ENCODE measurements around the gene TRABD. TPM values are rescaled to one million over a fixed set of nuclear protein-coding genes. Genes with fewer than 3 reads are reported as not detected.

Gene TRABD
- total RNA-seq, 1 experiment from 2014 or later = 55.7 TPM

GRCh38 chr22:50150161-50151129 lies 35.3 kb upstream of the TRABD start:
- Histone ChIP-seq H3K9me3 (ENCODE audit: control insufficient read depth, insufficient read depth, low read depth, low read length) (no peaks in the 10 kb centered on the region), H3K27me3 (ENCODE audit: control insufficient read depth, insufficient read depth, low read length) (no peaks in the 10 kb centered on the region), H3K36me3 (ENCODE audit: control insufficient read depth, insufficient read depth, low read length) (no peaks in the 10 kb centered on the region), H3K4me1 (ENCODE audit: control insufficient read depth, insufficient read depth, low read length) (no peaks in the 10 kb centered on the region), H3K4me3 (ENCODE audit: low read depth in 2 of 2, low read length in 2 of 2) (no peak overlapping the region), H3K27ac (ENCODE audit: low read length) (no peak overlapping the region)
- in situ Hi-C loops (cut with HindIII; ENCODE audit: low pct_unique_long_range_greater_than_20kb, low sequenced_read_pairs) (no loop called here), intact Hi-C loops (cut with micrococcal nuclease; ENCODE audit: unreplicated experiment) (no loop called here)
- ChIA-PET POLR2A (no interaction called here), CTCF (interaction anchor here (0.7 kb wide), 1 partner anchor 42 kb away, joined by 3 read pairs; no protein-coding TSS in a partner anchor)
- TF ChIP-seq POLR2AphosphoS5 (IDR thresholded peaks at IDR 0.05; ENCODE audit: low read depth, low read length) (no peak), TCF7L2 (IDR thresholded peaks at IDR 0.05; ENCODE audit: low read depth, low read length) (no peak), SIN3A (IDR thresholded peaks at IDR 0.05; ENCODE audit: borderline replicate concordance, insufficient read depth, low read depth, low read length) (no peak), REST (IDR thresholded peaks at IDR 0.05; ENCODE audit: insufficient read depth in 1 of 2, low read depth in 2 of 2, low read length in 1 of 2) (no peak)
- TF ChIP-seq, protein P1, sequence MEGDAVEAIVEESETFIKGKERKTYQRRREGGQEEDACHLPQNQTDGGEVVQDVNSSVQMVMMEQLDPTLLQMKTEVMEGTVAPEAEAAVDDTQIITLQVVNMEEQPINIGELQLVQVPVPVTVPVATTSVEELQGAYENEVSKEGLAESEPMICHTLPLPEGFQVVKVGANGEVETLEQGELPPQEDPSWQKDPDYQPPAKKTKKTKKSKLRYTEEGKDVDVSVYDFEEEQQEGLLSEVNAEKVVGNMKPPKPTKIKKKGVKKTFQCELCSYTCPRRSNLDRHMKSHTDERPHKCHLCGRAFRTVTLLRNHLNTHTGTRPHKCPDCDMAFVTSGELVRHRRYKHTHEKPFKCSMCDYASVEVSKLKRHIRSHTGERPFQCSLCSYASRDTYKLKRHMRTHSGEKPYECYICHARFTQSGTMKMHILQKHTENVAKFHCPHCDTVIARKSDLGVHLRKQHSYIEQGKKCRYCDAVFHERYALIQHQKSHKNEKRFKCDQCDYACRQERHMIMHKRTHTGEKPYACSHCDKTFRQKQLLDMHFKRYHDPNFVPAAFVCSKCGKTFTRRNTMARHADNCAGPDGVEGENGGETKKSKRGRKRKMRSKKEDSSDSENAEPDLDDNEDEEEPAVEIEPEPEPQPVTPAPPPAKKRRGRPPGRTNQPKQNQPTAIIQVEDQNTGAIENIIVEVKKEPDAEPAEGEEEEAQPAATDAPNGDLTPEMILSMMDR (IDR thresholded peaks at IDR 0.05) = no peak
- no TSS peak for BruUV-seq (replicated peaks)
- DNase-seq (ENCODE audit: low read depth, low spot score) (no peak), ATAC-seq (no peak)

DNA sequence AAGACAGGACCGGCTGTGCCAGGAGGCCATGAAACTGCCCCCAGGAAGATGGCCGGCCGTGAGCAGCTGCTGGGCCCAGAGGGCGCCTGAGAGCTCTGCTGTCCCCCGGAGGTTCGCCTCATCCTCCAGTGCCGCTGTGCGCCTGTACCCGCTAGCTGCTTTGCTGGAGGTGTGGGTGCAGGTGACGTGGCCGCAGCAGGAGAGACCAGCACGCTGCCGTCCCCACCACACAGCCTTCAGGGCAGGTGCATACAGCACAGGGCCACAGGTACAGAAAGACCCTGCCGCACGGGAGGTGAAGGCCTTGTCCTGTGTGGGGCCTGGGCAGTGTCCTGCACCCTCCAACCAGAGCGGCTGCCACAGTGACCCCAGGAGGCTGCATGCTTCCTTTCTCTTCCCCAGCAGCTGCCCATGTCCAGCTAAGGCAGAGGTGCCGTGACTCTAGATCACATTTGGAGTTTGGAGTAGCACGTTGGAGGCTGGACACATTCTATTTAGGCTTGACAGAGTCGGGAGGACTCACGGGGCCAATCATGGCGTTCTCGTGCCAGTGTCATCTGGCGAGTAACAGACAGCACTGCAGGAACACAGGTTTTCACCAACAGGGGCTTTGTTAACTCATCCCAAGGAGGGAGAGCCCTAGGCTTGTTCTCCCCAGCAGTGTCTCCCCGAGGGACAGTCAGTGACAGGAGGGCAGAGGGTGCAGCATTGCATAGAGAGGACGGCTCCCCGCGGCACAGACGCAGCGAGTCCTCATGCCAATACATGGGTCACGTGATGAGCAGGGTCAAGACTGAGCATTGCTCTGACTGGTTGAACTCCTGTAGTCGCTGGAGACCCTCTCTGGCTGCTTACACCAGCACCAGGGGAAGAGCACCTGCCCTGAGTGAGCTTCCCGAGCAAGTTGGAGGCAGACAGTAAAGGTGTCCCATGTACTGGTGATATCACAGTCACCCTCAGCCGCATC lies 33.9 kb upstream of the TRABD start:
- ChIA-PET CTCF (no interaction called here), POLR2A (no interaction called here)
- no peaks in the 10 kb centered on the region for H3K36me3 ChIP-seq (ENCODE audit: control insufficient read depth, insufficient read depth, low read length)
- in situ Hi-C loops (cut with HindIII; ENCODE audit: low pct_unique_long_range_greater_than_20kb, low sequenced_read_pairs) = no loop called here
- no peak overlapping the region for H3K27ac ChIP-seq (ENCODE audit: low read length)
- intact Hi-C loops (cut with micrococcal nuclease; ENCODE audit: unreplicated experiment) = no loop called here
- no peaks in the 10 kb centered on the region for H3K27me3 ChIP-seq (ENCODE audit: control insufficient read depth, insufficient read depth, low read length)
- DNase-seq (ENCODE audit: low read depth, low spot score) (no peak), ATAC-seq (no peak)
- H3K4me1 ChIP-seq (ENCODE audit: control insufficient read depth, insufficient read depth, low read length) = no peaks in the 10 kb centered on the region
- no TSS peak for BruUV-seq (replicated peaks)
- no peaks in the 10 kb centered on the region for H3K9me3 ChIP-seq (ENCODE audit: control insufficient read depth, insufficient read depth, low read depth, low read length)
- no peak overlapping the region for H3K4me3 ChIP-seq (ENCODE audit: low read depth in 2 of 2, low read length in 2 of 2)
- no peak for TF ChIP-seq POLR2AphosphoS5 (IDR thresholded peaks at IDR 0.05; ENCODE audit: low read depth, low read length)
- TF ChIP-seq, protein P1 (IDR thresholded peaks at IDR 0.05) = no peak; the same call in 1 of the 2 replicates
- no peak for TF ChIP-seq TCF7L2 (IDR thresholded peaks at IDR 0.05; ENCODE audit: low read depth, low read length)
- TF ChIP-seq REST (IDR thresholded peaks at IDR 0.05; ENCODE audit: insufficient read depth in 1 of 2, low read depth in 2 of 2, low read length in 1 of 2) = no peak
- no peak for TF ChIP-seq SIN3A (IDR thresholded peaks at IDR 0.05; ENCODE audit: borderline replicate concordance, insufficient read depth, low read depth, low read length)
